Measurements from ENCODE around the gene CRADD. TPM values are rescaled to one million over a fixed set of nuclear protein-coding genes. Genes with fewer than 3 reads are reported as not detected.

CRADD gene
- total RNA-seq, 1 experiment from 2014 or later: 7.6 TPM

GRCh38 chr12:93669452-93669851 is 7.7 kb upstream of the CRADD start:
- peaks cover 8% of the 10 kb centered on the region for H3K9me3 ChIP-seq (ENCODE audit: control insufficient read depth, low read depth, low read length)
- H3K27me3 Mint-ChIP-seq (ENCODE audit: low read depth): no peaks in the 10 kb centered on the region
- H3K23me2 ChIP-seq (ENCODE audit: insufficient read length, low read depth, low read length, poor library complexity, severe bottlenecking): no peaks in the 10 kb centered on the region
- H4K8ac ChIP-seq (replicated peaks; ENCODE audit: insufficient read length, low read depth, low read length): no peak overlapping the region
- no peaks in the 10 kb centered on the region for H3K27me3 ChIP-seq (ENCODE audit: insufficient read depth, low read length)
- H3K4me1 Mint-ChIP-seq: peaks cover 0 to 5% of the 10 kb centered on the region in 2 experiments; a peak in 2 of 4 replicates
- H3K4me3 Mint-ChIP-seq: no peak overlapping the region
- H3K56ac ChIP-seq (ENCODE audit: insufficient read length, low read depth, low read length): no peak overlapping the region
- H3K4me1 ChIP-seq (ENCODE audit: insufficient read depth, low read length): no peaks in the 10 kb centered on the region
- H2BK5ac ChIP-seq (ENCODE audit: insufficient read length, low read length): no peak overlapping the region
- no peak for TF ChIP-seq CTCF (conservative IDR thresholded peaks at IDR 0.05)
- no peaks in the 10 kb centered on the region for H3K79me2 ChIP-seq (ENCODE audit: insufficient read depth, low read length)
- H4K5ac ChIP-seq (ENCODE audit: insufficient read length, low read depth, low read length): no peak overlapping the region
- no peak overlapping the region for H2AFZ ChIP-seq (ENCODE audit: low read length)
- H3K14ac ChIP-seq (ENCODE audit: insufficient read depth, low read length): no peak overlapping the region
- no peak overlapping the region for H2BK20ac ChIP-seq (ENCODE audit: low read depth, low read length, poor library complexity, severe bottlenecking)
- DNase-seq: no peak
- no peak overlapping the region for H3K4me2 ChIP-seq (ENCODE audit: insufficient read depth, insufficient read length, low read length)
- H3K9ac ChIP-seq (ENCODE audit: extremely low read depth, insufficient read length, low read length): no peak overlapping the region
- H3K79me1 ChIP-seq (ENCODE audit: insufficient read depth, low read depth, low read length, poor library complexity, severe bottlenecking): no peaks in the 10 kb centered on the region
- H3K36me3 Mint-ChIP-seq (ENCODE audit: insufficient read depth in 1 of 3, low read depth in 3 of 3): peaks cover 0 to 6% (median 3%) of the 10 kb centered on the region in 3 experiments; a peak in 5 of 7 replicates
- H2BK120ac ChIP-seq (ENCODE audit: low read depth, low read length, poor library complexity, severe bottlenecking): no peak overlapping the region
- H3K27ac ChIP-seq (ENCODE audit: insufficient read length, low read depth, low read length): no peak overlapping the region
- H4K20me1 ChIP-seq (ENCODE audit: control insufficient read depth, insufficient read depth, insufficient read length): no peaks in the 10 kb centered on the region
- no peak overlapping the region for H2BK15ac ChIP-seq (ENCODE audit: low read depth, low read length)
- no peak overlapping the region for H3K4ac ChIP-seq (ENCODE audit: low read depth, low read length)
- no peak overlapping the region for H3K18ac ChIP-seq (ENCODE audit: insufficient read length, low read depth, low read length)
- H3K9me3 Mint-ChIP-seq: peaks cover 7 to 13% of the 10 kb centered on the region in 2 experiments; a peak in 4 of 5 replicates
- no peak overlapping the region for H2AK5ac ChIP-seq (ENCODE audit: insufficient read length, low read length)
- H3K23ac ChIP-seq (ENCODE audit: insufficient read length, low read depth, low read length): no peak overlapping the region
- H2BK12ac ChIP-seq (ENCODE audit: insufficient read length, low read depth, low read length): no peak overlapping the region
- no peak overlapping the region for H3T11ph ChIP-seq (ENCODE audit: low read length)
- H4K91ac ChIP-seq (ENCODE audit: insufficient read length, low read depth, low read length): no peak overlapping the region
- WGBS (ENCODE audit: extremely low coverage, insufficient read length, low lambda C conversion rate): no CpG with 5 or more reads among the region's 3 CpGs
- H3K27ac Mint-ChIP-seq: no peak overlapping the region; a peak in 1 of 7 replicates

Data from H9 (cell line).